ENCODE data around the gene AP1S1. TPM values are rescaled to one million over a fixed set of nuclear protein-coding genes. Genes with fewer than 3 reads are reported as not detected.

AP1S1 gene
- total and polyA plus RNA-seq, 2 of the 13 experiments (the other 11 are each of a cell fraction or from before 2014, with no cell fraction given) = 57.5 to 68.1 TPM

DNA sequence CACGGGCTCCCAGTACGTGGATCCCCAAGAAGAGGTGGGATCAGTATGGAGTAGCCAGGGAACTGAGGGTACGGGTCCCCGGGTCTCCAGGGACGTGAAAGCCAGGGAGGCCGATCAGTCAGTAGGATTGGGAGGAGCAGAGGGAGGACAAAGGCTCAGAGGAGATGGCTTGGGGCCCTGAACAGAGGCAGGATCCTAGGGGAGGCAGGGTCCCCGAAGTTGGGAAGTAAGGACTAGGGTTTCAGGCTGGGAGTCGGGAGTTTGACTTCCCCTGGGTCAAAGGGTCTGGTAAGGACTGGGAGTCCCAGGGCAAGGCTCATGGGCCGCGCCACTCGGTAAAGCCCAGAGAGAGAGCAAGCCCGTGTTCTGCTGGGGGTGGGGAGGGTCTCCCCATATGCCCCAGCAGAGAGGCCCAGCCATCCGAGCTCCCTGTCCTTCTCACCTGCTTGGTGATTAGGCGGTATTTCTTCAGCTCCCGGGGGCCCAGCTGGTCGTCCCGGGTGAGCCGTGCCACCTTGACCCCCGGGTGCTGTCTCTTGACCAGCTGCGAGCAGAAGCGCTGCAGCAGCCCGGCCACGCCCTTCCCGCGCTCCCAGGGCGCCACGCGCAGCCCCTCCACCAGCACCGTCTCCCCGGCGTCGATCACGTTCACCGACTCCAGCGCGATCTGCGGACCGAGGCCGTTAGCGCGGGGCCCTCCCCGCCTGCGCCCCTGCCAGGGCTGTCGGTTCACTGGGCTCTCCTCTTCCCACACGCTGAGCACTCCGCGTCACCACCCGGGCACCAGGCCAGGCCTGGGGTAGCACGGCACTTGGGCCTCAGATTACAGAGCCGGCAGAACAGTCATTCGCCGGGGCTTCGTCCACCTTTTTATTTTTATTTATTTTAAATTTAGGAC, 18.8 kb downstream of the AP1S1 start:
- Histone ChIP-seq H2AFZ (ENCODE audit: low read length) (no peak overlapping the region), H3K9me3 (ENCODE audit: low read length) (no peaks in the 10 kb centered on the region), H3K4me1 (ENCODE audit: insufficient read depth, low read length) (peaks cover 48% of the 10 kb centered on the region), H3K79me2 (ENCODE audit: insufficient read depth, low read length) (no peaks in the 10 kb centered on the region), H3K9ac (ENCODE audit: insufficient read depth, low read depth, low read length) (no peak overlapping the region), H3K36me3 (replicated peaks in 1 of 2; ENCODE audit: control insufficient read depth in 1 of 2, insufficient read depth in 2 of 2, low read length in 2 of 2) (no peaks in the 10 kb centered on the region), H4K20me1 (ENCODE audit: insufficient read depth, low read length) (no peaks in the 10 kb centered on the region), H3K4me2 (ENCODE audit: low read depth, low read length) (peak overlapping the region; percentile 62), H3K4me3 (replicated peaks in 1 of 3; ENCODE audit: insufficient read depth in 1 of 3, low read depth in 2 of 3, low read length in 3 of 3) (peak overlapping the region in 2 of 3 experiments; percentile 15 to 64; a peak in 2 of 6 replicates), H3K27ac (ENCODE audit: extremely low read length, insufficient read depth, low read length) (no peak overlapping the region), H3K27me3 (ENCODE audit: control insufficient read depth in 1 of 2, insufficient read depth in 2 of 2, low read length in 2 of 2) (peaks cover 15 to 78% of the 10 kb centered on the region in 2 experiments)
- intact Hi-C loops (cut with micrococcal nuclease; ENCODE audit: unreplicated experiment) = no loop called here
- 6% methylated on average over 19 of the region's 53 CpGs for WGBS (ENCODE audit: low lambda C conversion rate)
- FAIRE-seq (no peak), ATAC-seq (peak; percentile 12; the same call in 2 of the 3 replicates), DNase-seq (ENCODE audit: low spot score) (no peak)
- in situ Hi-C loops (cut with HindIII; ENCODE audit: extremely low pct_ligation_motif_present, low pct_unique_long_range_greater_than_20kb) = no loop called here
- BruUV-seq (replicated peaks) = no TSS peak
- CTCF ChIA-PET (ENCODE audit: low intra/inter-chr PET ratio, low total read pairs) = no interaction called here
- POLR2A ChIA-PET = interaction anchor here (0.8 to 1.0 kb wide), 3 partner anchors 7 to 44 kb away, joined by 3 read pairs; partner anchors contain the start of genes PLOD3 and VGF
- TF ChIP-seq MZF1 (CRISPR knock-in tag; IDR thresholded peaks at IDR 0.05; ENCODE audit: borderline replicate concordance) (no peak), HDAC6 (IDR thresholded peaks at IDR 0.05; ENCODE audit: low read depth, low read length) (no peak), ZFP36L2 (CRISPR knock-in tag; IDR thresholded peaks at IDR 0.05) (no peak), TCF12 (IDR thresholded peaks at IDR 0.05) (no peak), TCF12 (CRISPR knock-in tag; IDR thresholded peaks at IDR 0.05) (no peak), ZKSCAN8 (CRISPR knock-in tag; IDR thresholded peaks at IDR 0.05; ENCODE audit: borderline replicate concordance) (no peak), SALL1 (CRISPR knock-in tag; IDR thresholded peaks at IDR 0.05) (0 out of 2 replicates have a peak, but pooled peaks have one; percentile 19), HNRNPL (IDR thresholded peaks at IDR 0.05; ENCODE audit: low read depth, low read length) (0 out of 2 replicates have a peak, but pooled peaks have one; percentile 52), NFIC (IDR thresholded peaks at IDR 0.05; ENCODE audit: low read length) (no peak), HNRNPLL (IDR thresholded peaks at IDR 0.05; ENCODE audit: low read depth, low read length, poor library complexity, severe bottlenecking) (peak; percentile 34), ZNF34 (CRISPR knock-in tag; IDR thresholded peaks at IDR 0.05; ENCODE audit: borderline replicate concordance) (no peak), ZNF264 (CRISPR knock-in tag; IDR thresholded peaks at IDR 0.05) (no peak), ZNF263 (CRISPR knock-in tag; IDR thresholded peaks at IDR 0.05) (peak; percentile 65; the same call in 1 of the 2 replicates)
- TF ChIP-seq, protein P1, sequence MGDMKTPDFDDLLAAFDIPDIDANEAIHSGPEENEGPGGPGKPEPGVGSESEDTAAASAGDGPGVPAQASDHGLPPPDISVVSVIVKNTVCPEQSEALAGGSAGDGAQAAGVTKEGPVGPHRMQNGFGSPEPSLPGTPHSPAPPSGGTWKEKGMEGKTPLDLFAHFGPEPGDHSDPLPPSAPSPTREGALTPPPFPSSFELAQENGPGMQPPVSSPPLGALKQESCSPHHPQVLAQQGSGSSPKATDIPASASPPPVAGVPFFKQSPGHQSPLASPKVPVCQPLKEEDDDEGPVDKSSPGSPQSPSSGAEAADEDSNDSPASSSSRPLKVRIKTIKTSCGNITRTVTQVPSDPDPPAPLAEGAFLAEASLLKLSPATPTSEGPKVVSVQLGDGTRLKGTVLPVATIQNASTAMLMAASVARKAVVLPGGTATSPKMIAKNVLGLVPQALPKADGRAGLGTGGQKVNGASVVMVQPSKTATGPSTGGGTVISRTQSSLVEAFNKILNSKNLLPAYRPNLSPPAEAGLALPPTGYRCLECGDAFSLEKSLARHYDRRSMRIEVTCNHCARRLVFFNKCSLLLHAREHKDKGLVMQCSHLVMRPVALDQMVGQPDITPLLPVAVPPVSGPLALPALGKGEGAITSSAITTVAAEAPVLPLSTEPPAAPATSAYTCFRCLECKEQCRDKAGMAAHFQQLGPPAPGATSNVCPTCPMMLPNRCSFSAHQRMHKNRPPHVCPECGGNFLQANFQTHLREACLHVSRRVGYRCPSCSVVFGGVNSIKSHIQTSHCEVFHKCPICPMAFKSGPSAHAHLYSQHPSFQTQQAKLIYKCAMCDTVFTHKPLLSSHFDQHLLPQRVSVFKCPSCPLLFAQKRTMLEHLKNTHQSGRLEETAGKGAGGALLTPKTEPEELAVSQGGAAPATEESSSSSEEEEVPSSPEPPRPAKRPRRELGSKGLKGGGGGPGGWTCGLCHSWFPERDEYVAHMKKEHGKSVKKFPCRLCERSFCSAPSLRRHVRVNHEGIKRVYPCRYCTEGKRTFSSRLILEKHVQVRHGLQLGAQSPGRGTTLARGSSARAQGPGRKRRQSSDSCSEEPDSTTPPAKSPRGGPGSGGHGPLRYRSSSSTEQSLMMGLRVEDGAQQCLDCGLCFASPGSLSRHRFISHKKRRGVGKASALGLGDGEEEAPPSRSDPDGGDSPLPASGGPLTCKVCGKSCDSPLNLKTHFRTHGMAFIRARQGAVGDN (CRISPR knock-in tag; IDR thresholded peaks at IDR 0.05) = peak; percentile 18; the same call in 1 of the 2 replicates
- TF ChIP-seq, protein P2, sequence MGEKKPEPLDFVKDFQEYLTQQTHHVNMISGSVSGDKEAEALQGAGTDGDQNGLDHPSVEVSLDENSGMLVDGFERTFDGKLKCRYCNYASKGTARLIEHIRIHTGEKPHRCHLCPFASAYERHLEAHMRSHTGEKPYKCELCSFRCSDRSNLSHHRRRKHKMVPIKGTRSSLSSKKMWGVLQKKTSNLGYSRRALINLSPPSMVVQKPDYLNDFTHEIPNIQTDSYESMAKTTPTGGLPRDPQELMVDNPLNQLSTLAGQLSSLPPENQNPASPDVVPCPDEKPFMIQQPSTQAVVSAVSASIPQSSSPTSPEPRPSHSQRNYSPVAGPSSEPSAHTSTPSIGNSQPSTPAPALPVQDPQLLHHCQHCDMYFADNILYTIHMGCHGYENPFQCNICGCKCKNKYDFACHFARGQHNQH (CRISPR knock-in tag; IDR thresholded peaks at IDR 0.05) = 0 out of 2 replicates have a peak, but pooled peaks have one; percentile 16

Measured in HepG2 (cell line).